H9 (cell line): ENCODE measurements around the gene SLC36A2. TPM values are rescaled to one million over a fixed set of nuclear protein-coding genes. Genes with fewer than 3 reads are reported as not detected.

Experiments
- DNase-seq: peaks from one replicate; pipeline ENCODE4 v3.0.0-alpha.2; 2017
- H2AFZ ChIP-seq: one replicate; pipeline ENCODE4 v1.6.1; 2013; ENCODE audit warnings: mild to moderate bottlenecking, low read length, control low read depth, moderate library complexity
- H2AK5ac ChIP-seq: 2 replicates; pipeline ENCODE4 v1.6.1; 2013; ENCODE audit warnings: low read length, control low read depth, mixed read lengths; ENCODE audit not compliant: insufficient read length
- H2BK120ac ChIP-seq: one replicate; pipeline ENCODE4 v1.6.1; 2013; ENCODE audit warnings: low read depth, mild to moderate bottlenecking, low read length, control low read depth, inconsistent platforms; ENCODE audit not compliant: poor library complexity, severe bottlenecking
- H2BK12ac ChIP-seq: 2 replicates; pipeline ENCODE4 v1.6.1; 2013; ENCODE audit warnings: low read length, control low read depth, mixed read lengths, low read depth; ENCODE audit not compliant: insufficient read length
- H2BK15ac ChIP-seq: 2 replicates; pipeline ENCODE4 v1.6.1; 2013; ENCODE audit warnings: low read depth, low read length, control low read depth
- H2BK20ac ChIP-seq: one replicate; pipeline ENCODE4 v1.6.1; 2013; ENCODE audit warnings: low read depth, mild to moderate bottlenecking, low read length, control low read depth, inconsistent platforms; ENCODE audit not compliant: poor library complexity, severe bottlenecking
- H2BK5ac ChIP-seq: 2 replicates; pipeline ENCODE4 v1.6.1; 2013; ENCODE audit warnings: low read length, control low read depth, mixed read lengths; ENCODE audit not compliant: insufficient read length
- H3K14ac ChIP-seq: 2 replicates; pipeline ENCODE4 v1.6.1; 2013; ENCODE audit warnings: low read length, control low read depth; ENCODE audit not compliant: insufficient read depth
- H3K18ac ChIP-seq: 2 replicates; pipeline ENCODE4 v1.6.1; 2013; ENCODE audit warnings: low read depth, mild to moderate bottlenecking, mixed read lengths, low read length, control low read depth; ENCODE audit not compliant: insufficient read length
- H3K23ac ChIP-seq: 2 replicates; pipeline ENCODE4 v1.6.1; 2013; ENCODE audit warnings: low read length, control low read depth, mixed read lengths, low read depth; ENCODE audit not compliant: insufficient read length
- H3K23me2 ChIP-seq: 2 replicates; pipeline ENCODE4 v1.6.1; 2013; ENCODE audit warnings: low read depth, mild to moderate bottlenecking, mixed read lengths, low read length, control low read depth; ENCODE audit not compliant: insufficient read length, poor library complexity, severe bottlenecking
- H3K27ac ChIP-seq: 2 replicates; pipeline ENCODE4 v1.5.1; 2013; ENCODE audit warnings: low read length, control low read depth, mixed read lengths, low read depth; ENCODE audit not compliant: insufficient read length
- H3K27me3 ChIP-seq: 2 replicates; pipeline ENCODE4 v1.6.1; 2013; ENCODE audit warnings: low read length, control low read depth, inconsistent platforms; ENCODE audit not compliant: insufficient read depth
- H3K4ac ChIP-seq: 2 replicates; pipeline ENCODE4 v1.6.1; 2013; ENCODE audit warnings: low read depth, mild to moderate bottlenecking, control low read depth, inconsistent platforms, low read length, moderate library complexity
- H3K4me1 ChIP-seq: 2 replicates; pipeline ENCODE4 v1.6.1; 2013; ENCODE audit warnings: low read length, control low read depth, inconsistent platforms; ENCODE audit not compliant: insufficient read depth
- H3K4me2 ChIP-seq: 2 replicates; pipeline ENCODE4 v1.6.1; 2013; ENCODE audit warnings: low read length, control low read depth, mixed read lengths; ENCODE audit not compliant: insufficient read length, insufficient read depth
- H3K56ac ChIP-seq: 2 replicates; pipeline ENCODE4 v1.6.1; 2013; ENCODE audit warnings: low read depth, mild to moderate bottlenecking, mixed read lengths, low read length, control low read depth; ENCODE audit not compliant: insufficient read length
- H3K79me1 ChIP-seq: 2 replicates; pipeline ENCODE4 v1.6.1; 2013; ENCODE audit warnings: low read depth, mild to moderate bottlenecking, moderate library complexity, low read length, control low read depth, inconsistent platforms; ENCODE audit not compliant: insufficient read depth, poor library complexity, severe bottlenecking
- H3K79me2 ChIP-seq: 2 replicates; pipeline ENCODE4 v1.6.1; 2013; ENCODE audit warnings: low read length, control low read depth, inconsistent platforms; ENCODE audit not compliant: insufficient read depth
- H3K9ac ChIP-seq: 2 replicates; pipeline ENCODE4 v1.6.1; 2013; ENCODE audit warnings: low read length, control low read depth, mixed read lengths; ENCODE audit not compliant: insufficient read length; ENCODE audit errors: extremely low read depth
- H3K9me3 ChIP-seq: one replicate; pipeline ENCODE4 v1.6.1; 2013; ENCODE audit warnings: low read depth, low read length, inconsistent platforms; ENCODE audit not compliant: control insufficient read depth
- H3T11ph ChIP-seq: one replicate; pipeline ENCODE4 v1.6.1; 2013; ENCODE audit warnings: mild to moderate bottlenecking, low read length, control low read depth, inconsistent platforms
- H4K20me1 ChIP-seq: one replicate; pipeline ENCODE4 v1.6.1; 2013; ENCODE audit not compliant: control insufficient read depth, insufficient read length, insufficient read depth
- H4K5ac ChIP-seq: 2 replicates; pipeline ENCODE4 v1.6.1; 2013; ENCODE audit warnings: low read depth, mild to moderate bottlenecking, mixed read lengths, low read length, control low read depth; ENCODE audit not compliant: insufficient read length
- H4K8ac ChIP-seq: replicated peaks from 2 replicates; pipeline ENCODE4 v1.6.1; 2013; ENCODE audit warnings: low read length, control low read depth, mixed read lengths, low read depth; ENCODE audit not compliant: insufficient read length
- H4K91ac ChIP-seq: 2 replicates; pipeline ENCODE4 v1.6.1; 2013; ENCODE audit warnings: low read depth, mild to moderate bottlenecking, moderate library complexity, mixed read lengths, low read length, control low read depth; ENCODE audit not compliant: insufficient read length
- H3K27ac Mint-ChIP-seq, 3 experiments: 2 replicates in 2 of 3; 3 replicates in 1 of 3; pipeline ENCODE4 v1.8.0; 2020 to 2021; ENCODE audit warnings: mixed read lengths in 3 of 3, mild to moderate bottlenecking in 1 of 3, moderate library complexity in 1 of 3
- H3K27me3 Mint-ChIP-seq: 2 replicates; pipeline ENCODE4 v1.8.0; 2021; ENCODE audit warnings: low read depth, mild to moderate bottlenecking, moderate library complexity, mixed read lengths
- H3K36me3 Mint-ChIP-seq, 3 experiments: 2 replicates in 2 of 3; 3 replicates in 1 of 3; pipeline ENCODE4 v1.8.0; 2020 to 2021; ENCODE audit warnings: low read depth in 3 of 3, mixed read lengths in 3 of 3; ENCODE audit not compliant: insufficient read depth in 1 of 3
- H3K4me1 Mint-ChIP-seq, 2 experiments: 2 replicates each; pipeline ENCODE4 v1.8.0; 2020; ENCODE audit warnings: mixed read lengths in 2 of 2
- H3K4me3 Mint-ChIP-seq, 2 experiments: 2 replicates in 1 of 2; 3 replicates in 1 of 2; pipeline ENCODE4 v1.8.0; 2020 to 2021; ENCODE audit warnings: mild to moderate bottlenecking in 2 of 2, mixed read lengths in 2 of 2, moderate library complexity in 1 of 2
- H3K9me3 Mint-ChIP-seq, 2 experiments: 2 replicates in 1 of 2; 3 replicates in 1 of 2; pipeline ENCODE4 v1.8.0; 2020; ENCODE audit warnings: mild to moderate bottlenecking in 2 of 2, mixed read lengths in 2 of 2, moderate library complexity in 1 of 2
- CTCF ChIP-seq: fragments of 200-600 bp; sonication (generic); conservative IDR thresholded peaks from 3 replicates; pipeline ENCODE4 v1.8.0; 2021; ENCODE audit warnings: antibody characterized with exemption, mild to moderate bottlenecking
- WGBS: extraction: QIAGEN DNeasy Blood & Tissue Kit; methylation state at CpG from one replicate; pipeline ENCODE4 v1.1.7; 2013; ENCODE audit warnings: missing lambda C conversion rate, low lambda C conversion rate, mixed read lengths; ENCODE audit not compliant: insufficient read length; ENCODE audit errors: extremely low coverage; 5-methylcytosine and 5-hydroxymethylcytosine counted together
- total RNA-seq: library from RNA; stranded (reverse); gene quantifications from 2 replicates; pipeline ENCODE4 v1.2.1, GENCODE V29; 2021

The SLC36A2 gene
- total RNA-seq, 1 experiment from 2014 or later: 0.15 TPM

- Histone ChIP-seq H3K14ac (no peak overlapping the region), H3K9me3 (no peaks in the 10 kb centered on the region), H3K4me2 (no peak overlapping the region), H3K9ac (no peak overlapping the region), H2BK20ac (no peak overlapping the region), H3K27me3 (no peaks in the 10 kb centered on the region), H4K91ac (no peak overlapping the region), H2AK5ac (no peak overlapping the region), H2BK5ac (no peak overlapping the region), H4K5ac (no peak overlapping the region), H4K8ac (no peak overlapping the region), H3K23ac (no peak overlapping the region), H2AFZ (no peak overlapping the region), H3K56ac (no peak overlapping the region), H2BK15ac (no peak overlapping the region), H3T11ph (no peak overlapping the region), H3K79me2 (no peaks in the 10 kb centered on the region), H3K27ac (no peak overlapping the region), H3K79me1 (no peaks in the 10 kb centered on the region), H3K4ac (no peak overlapping the region), H3K18ac (no peak overlapping the region), H4K20me1 (no peaks in the 10 kb centered on the region), H2BK12ac (no peak overlapping the region), H3K4me1 (peaks cover 13% of the 10 kb centered on the region), H2BK120ac (no peak overlapping the region), H3K23me2 (peaks cover 4% of the 10 kb centered on the region)
- H3K36me3 Mint-ChIP-seq: no peaks in the 10 kb centered on the region; a peak in 2 of 7 replicates
- H3K27ac Mint-ChIP-seq: no peak overlapping the region
- no peaks in the 10 kb centered on the region for H3K9me3 Mint-ChIP-seq
- no CpG with 5 or more reads among the region's 8 CpGs for WGBS
- peaks cover 3% of the 10 kb centered on the region; the same call in 1 of the 2 replicates for H3K27me3 Mint-ChIP-seq
- no peak for TF ChIP-seq CTCF
- H3K4me3 Mint-ChIP-seq: no peak overlapping the region
- peaks cover 47 to 50% of the 10 kb centered on the region in 2 experiments for H3K4me1 Mint-ChIP-seq
- no peak for DNase-seq
Observed at GRCh38 chr5:151383011-151383410, 35.7 kb upstream of the SLC36A2 start.
